Vagina (tissue), 2 donors: Measurements from ENCODE around the gene HBP1. TPM values are rescaled to one million over a fixed set of nuclear protein-coding genes. Genes with fewer than 3 reads are reported as not detected.
"Not testable (repeated sequence)": the region's sequence is repeated elsewhere in the genome, so short reads cannot be mapped to it uniquely, and the experiment has no call there.

Experiments used
- DNase-seq, 2 donors: peaks; one replicate each; pipeline ENCODE4 v3.0.0-alpha.2; 2017; ENCODE audit errors: extremely low spot score in 2 of 2
- H3K27ac ChIP-seq: fragments of 200-600 bp; sonication (generic); one replicate; pipeline ENCODE4 v1.5.1; 2019
- H3K27me3 ChIP-seq: fragments of 200-600 bp; sonication (generic); one replicate; pipeline ENCODE4 v1.5.1; 2019
- H3K36me3 ChIP-seq, 2 donors: fragments of 200-600 bp; sonication (generic); one replicate each; pipeline ENCODE4 v1.5.1; 2017 to 2019
- H3K4me1 ChIP-seq: fragments of 200-600 bp; sonication (generic); one replicate; pipeline ENCODE4 v1.5.1; 2019
- H3K4me3 ChIP-seq, 2 donors: fragments of 200-600 bp; sonication (generic); 1 replicate in 1 of 2; 2 replicates in 1 of 2; pipeline ENCODE4 v1.5.1; 2016 to 2019
- H3K9me3 ChIP-seq: fragments of 200-600 bp; sonication (generic); one replicate; pipeline ENCODE4 v1.5.1; 2019
- CTCF ChIP-seq, 3 experiments: fragments of 450-650 bp in 2 of 3; fragments of 200-600 bp in 1 of 3; sonication (generic) in 1 of 3; IDR thresholded peaks; one replicate each; pipeline ENCODE4 v1.5.1; 2017 to 2019; ENCODE audit warnings: antibody characterized with exemption in 3 of 3, mild to moderate bottlenecking in 2 of 3, moderate library complexity in 2 of 3
- POLR2A ChIP-seq, 2 donors: fragments of 450-650 bp; IDR thresholded peaks; one replicate each; pipeline ENCODE4 v1.6.1; 2017; ENCODE audit warnings: antibody characterized with exemption in 2 of 2, mild to moderate bottlenecking in 2 of 2, moderate library complexity in 2 of 2
- POLR2AphosphoS5 ChIP-seq, 2 donors: sonication (generic); formaldehyde crosslinking; IDR thresholded peaks; one replicate each; pipeline ENCODE4 v1.9.0; 2017; ENCODE audit warnings: antibody characterized with exemption in 2 of 2, mild to moderate bottlenecking in 2 of 2, low read depth in 1 of 2; ENCODE audit not compliant: insufficient read depth in 1 of 2
- intact Hi-C: fragments of 100-400 bp; cut with DNase I; formaldehyde crosslinking; loops from one replicate; pipeline ENCODE4 v1.15.1; 2023
- total RNA-seq: library from RNA; depleted of rRNA; stranded (reverse); fragments of >200 nt; gene quantifications from one replicate; pipeline ENCODE4 v1.2.3, GENCODE V29; 2016

The HBP1 gene
- total RNA-seq, 1 donor from 2014 or later, result 91.3 TPM

- no peak overlapping the region for H3K4me3 ChIP-seq
- peaks cover 0 to 13% of the 10 kb centered on the region in 2 donors for H3K36me3 ChIP-seq
- intact Hi-C loops, result no loop called here
- H3K4me1 ChIP-seq, result no peaks in the 10 kb centered on the region
- no peak for DNase-seq
- TF ChIP-seq CTCF (IDR thresholded peaks at IDR 0.05) (no peak), POLR2AphosphoS5 (IDR thresholded peaks at IDR 0.05; ENCODE audit: insufficient read depth in 1 of 2, low read depth in 1 of 2) (no peak), POLR2A (IDR thresholded peaks at IDR 0.05) (no peak)
- H3K9me3 ChIP-seq, result no peaks in the 10 kb centered on the region
- H3K27me3 ChIP-seq, result no peaks in the 10 kb centered on the region
- no peak overlapping the region for H3K27ac ChIP-seq
These were observed 75.8 kb downstream of the HBP1 start for GRCh38 chr7:107244613-107245012.

- intact Hi-C loops, H3K9me3 ChIP-seq, H3K27ac ChIP-seq, DNase-seq, H3K27me3 ChIP-seq, H3K4me3 ChIP-seq, H3K4me1 ChIP-seq: not testable (repeated sequence)
- H3K36me3 ChIP-seq, result peaks cover 0 to 13% of the 10 kb centered on the region in 2 donors
These were observed 78.0 kb downstream of the HBP1 start for GRCh38 chr7:107246836-107247235.

- Histone ChIP-seq H3K27me3 (no peaks in the 10 kb centered on the region), H3K4me3 (no peak overlapping the region), H3K36me3 (peaks cover 0 to 13% of the 10 kb centered on the region in 2 donors), H3K4me1 (no peaks in the 10 kb centered on the region), H3K27ac (no peak overlapping the region), H3K9me3 (no peaks in the 10 kb centered on the region)
- intact Hi-C loops, result no loop called here
- DNase-seq, result no peak
- TF ChIP-seq POLR2A (IDR thresholded peaks at IDR 0.05), result no peak
- TF ChIP-seq CTCF (IDR thresholded peaks at IDR 0.05), result no peak
- no peak for TF ChIP-seq POLR2AphosphoS5 (IDR thresholded peaks at IDR 0.05; ENCODE audit: insufficient read depth in 1 of 2, low read depth in 1 of 2)
These were observed 79.9 kb downstream of the HBP1 start for GRCh38 chr7:107248551-107249316.

- Histone ChIP-seq H3K27ac (peak overlapping the region; percentile 10), H3K36me3 (peaks cover 0 to 1% of the 10 kb centered on the region in 2 donors), H3K9me3 (no peaks in the 10 kb centered on the region), H3K27me3 (no peaks in the 10 kb centered on the region), H3K4me3 (no peak overlapping the region), H3K4me1 (no peaks in the 10 kb centered on the region)
- TF ChIP-seq POLR2AphosphoS5 (IDR thresholded peaks at IDR 0.05; ENCODE audit: insufficient read depth in 1 of 2, low read depth in 1 of 2) (no peak), CTCF (IDR thresholded peaks at IDR 0.05) (no peak), POLR2A (IDR thresholded peaks at IDR 0.05) (no peak)
- DNase-seq, result no peak
- intact Hi-C loops, result no loop called here
These were observed 83.2 kb downstream of the HBP1 start for GRCh38 chr7:107251963-107252362.

Other genes starting within 250 kb of the HBP1 start
- gene PRKAR2B, start 124.3 kb upstream of the HBP1 start, total RNA-seq, result 16.5 TPM